HEK293T (cell line): ENCODE results near the gene DENND1C.

Experiments used
- CTCF ChIA-PET: fragments of 350-600 bp; formaldehyde crosslinking; extraction: SDS; loops from one replicate; lab custom pipeline; 2021; ENCODE audit warnings: antibody characterized with exemption, inconsistent platforms; lab: Yijun Ruan, JAX
- POLR2A ChIA-PET: fragments of 350-600 bp; formaldehyde crosslinking; extraction: SDS; loops from one replicate; lab custom pipeline; 2020; ENCODE audit warnings: antibody characterized with exemption, inconsistent platforms; lab: Yijun Ruan, JAX
- DNase-seq: peaks from one replicate; pipeline ENCODE4 v3.0.0; 2012; ENCODE audit warnings: mixed read lengths; ENCODE audit errors: extremely low spot score
- ARNT ChIP-seq: fragments of 450-650 bp; IDR thresholded peaks from 2 replicates; pipeline ENCODE4 v1.6.1; 2017; ENCODE audit warnings: mild to moderate bottlenecking
- BHLHE40 ChIP-seq: fragments of 450-650 bp; IDR thresholded peaks from 2 replicates; pipeline ENCODE4 v1.6.1; 2016; ENCODE audit warnings: mild to moderate bottlenecking, moderate library complexity, borderline replicate concordance
- CTBP1 ChIP-seq: fragments of 450-650 bp; IDR thresholded peaks from 2 replicates; pipeline ENCODE4 v1.6.1; 2016; ENCODE audit warnings: borderline replicate concordance
- ELF4 ChIP-seq: fragments of 450-650 bp; IDR thresholded peaks from 2 replicates; pipeline ENCODE4 v1.6.1; 2017; ENCODE audit warnings: antibody characterized with exemption
- FOXA1 ChIP-seq: fragments of 450-650 bp; IDR thresholded peaks from 2 replicates; pipeline ENCODE4 v1.6.1; 2016; ENCODE audit warnings: mild to moderate bottlenecking
- FOXK2 ChIP-seq: fragments of 450-650 bp; IDR thresholded peaks from 2 replicates; pipeline ENCODE4 v1.6.1; 2016; ENCODE audit warnings: mild to moderate bottlenecking
- FOXM1 ChIP-seq: fragments of 450-650 bp; IDR thresholded peaks from 2 replicates; pipeline ENCODE4 v1.6.1; 2017; ENCODE audit warnings: mild to moderate bottlenecking, borderline replicate concordance
- HDGF ChIP-seq: fragments of 450-650 bp; IDR thresholded peaks from 2 replicates; pipeline ENCODE4 v1.6.1; 2017; ENCODE audit warnings: antibody characterized with exemption, borderline replicate concordance
- L3MBTL2 ChIP-seq: fragments of 450-650 bp; conservative IDR thresholded peaks from 2 replicates; pipeline ENCODE4 v1.6.1; 2016; ENCODE audit warnings: mild to moderate bottlenecking
- LEF1 ChIP-seq: fragments of 450-650 bp; IDR thresholded peaks from 2 replicates; pipeline ENCODE4 v1.6.1; 2017; ENCODE audit warnings: mild to moderate bottlenecking, borderline replicate concordance
- NFRKB ChIP-seq: fragments of 450-650 bp; IDR thresholded peaks from 2 replicates; pipeline ENCODE4 v1.6.1; 2016; ENCODE audit warnings: mild to moderate bottlenecking, moderate library complexity
- SP1 ChIP-seq: fragments of 450-650 bp; IDR thresholded peaks from 2 replicates; pipeline ENCODE4 v1.6.1; 2017
- SUZ12 ChIP-seq: fragments of 450-650 bp; IDR thresholded peaks from 2 replicates; pipeline ENCODE4 v1.6.1; 2016; ENCODE audit warnings: mild to moderate bottlenecking
- TARDBP ChIP-seq: fragments of 450-650 bp; IDR thresholded peaks from 2 replicates; pipeline ENCODE4 v1.6.1; 2016
- ZNF384 ChIP-seq: fragments of 450-650 bp; IDR thresholded peaks from 2 replicates; pipeline ENCODE4 v1.6.1; 2016
- TF ChIP-seq, protein P1 (sequence below): fragments of 450-650 bp; IDR thresholded peaks from 2 replicates; pipeline ENCODE4 v1.6.1; 2016

The DENND1C gene, protein sequence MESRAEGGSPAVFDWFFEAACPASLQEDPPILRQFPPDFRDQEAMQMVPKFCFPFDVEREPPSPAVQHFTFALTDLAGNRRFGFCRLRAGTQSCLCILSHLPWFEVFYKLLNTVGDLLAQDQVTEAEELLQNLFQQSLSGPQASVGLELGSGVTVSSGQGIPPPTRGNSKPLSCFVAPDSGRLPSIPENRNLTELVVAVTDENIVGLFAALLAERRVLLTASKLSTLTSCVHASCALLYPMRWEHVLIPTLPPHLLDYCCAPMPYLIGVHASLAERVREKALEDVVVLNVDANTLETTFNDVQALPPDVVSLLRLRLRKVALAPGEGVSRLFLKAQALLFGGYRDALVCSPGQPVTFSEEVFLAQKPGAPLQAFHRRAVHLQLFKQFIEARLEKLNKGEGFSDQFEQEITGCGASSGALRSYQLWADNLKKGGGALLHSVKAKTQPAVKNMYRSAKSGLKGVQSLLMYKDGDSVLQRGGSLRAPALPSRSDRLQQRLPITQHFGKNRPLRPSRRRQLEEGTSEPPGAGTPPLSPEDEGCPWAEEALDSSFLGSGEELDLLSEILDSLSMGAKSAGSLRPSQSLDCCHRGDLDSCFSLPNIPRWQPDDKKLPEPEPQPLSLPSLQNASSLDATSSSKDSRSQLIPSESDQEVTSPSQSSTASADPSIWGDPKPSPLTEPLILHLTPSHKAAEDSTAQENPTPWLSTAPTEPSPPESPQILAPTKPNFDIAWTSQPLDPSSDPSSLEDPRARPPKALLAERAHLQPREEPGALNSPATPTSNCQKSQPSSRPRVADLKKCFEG

DNA sequence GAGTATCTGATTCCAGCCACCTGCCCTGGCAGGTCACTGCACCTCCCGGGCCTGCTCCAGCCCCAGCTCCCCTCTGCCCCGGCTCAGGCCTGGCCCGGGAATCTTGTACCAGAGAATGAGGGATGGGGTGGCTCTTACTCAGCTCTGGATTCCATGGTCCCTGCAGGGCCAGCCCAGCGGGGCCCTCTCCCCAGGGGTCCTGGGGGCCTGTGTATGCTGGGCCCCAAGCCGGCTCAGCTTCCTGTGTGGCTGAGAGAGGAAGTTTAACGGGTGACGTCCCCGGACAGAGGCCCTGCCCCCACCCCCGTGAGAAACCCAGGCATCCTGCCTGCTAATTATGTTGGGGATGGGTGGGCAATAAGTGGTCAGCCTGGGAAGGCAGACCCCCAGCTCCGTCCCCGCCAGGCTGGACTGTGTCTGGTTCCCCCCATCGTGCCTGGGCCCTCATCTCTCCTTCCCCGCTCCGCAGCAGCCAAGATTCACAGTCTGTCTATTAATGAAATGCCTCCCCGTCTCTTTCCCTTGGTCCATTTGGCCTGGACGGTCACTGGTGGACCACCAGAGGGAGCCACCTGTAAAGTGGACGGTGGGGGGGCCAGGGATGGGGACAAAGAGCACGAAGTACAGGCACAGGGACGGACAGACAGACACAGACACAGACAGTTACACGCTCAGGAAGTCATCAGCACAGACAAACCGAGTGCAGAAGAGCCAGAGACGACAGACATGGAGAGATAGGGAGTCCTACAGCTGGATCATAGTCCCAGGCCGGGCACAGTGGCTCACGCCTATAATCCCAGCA is at the start of gene DENND1C:
DENND1C (minus strand) TSS at position 247 of the 802 bp plus-strand sequence; CDS start at position 155, 92 bp downstream.
- no peak for TF ChIP-seq SP1
- TF ChIP-seq ARNT: no peak
- TF ChIP-seq FOXM1: no peak
- TF ChIP-seq ZNF384: no peak
- TF ChIP-seq NFRKB: no peak
- no peak for TF ChIP-seq CTBP1
- no peak for TF ChIP-seq SUZ12
- TF ChIP-seq, protein P1, sequence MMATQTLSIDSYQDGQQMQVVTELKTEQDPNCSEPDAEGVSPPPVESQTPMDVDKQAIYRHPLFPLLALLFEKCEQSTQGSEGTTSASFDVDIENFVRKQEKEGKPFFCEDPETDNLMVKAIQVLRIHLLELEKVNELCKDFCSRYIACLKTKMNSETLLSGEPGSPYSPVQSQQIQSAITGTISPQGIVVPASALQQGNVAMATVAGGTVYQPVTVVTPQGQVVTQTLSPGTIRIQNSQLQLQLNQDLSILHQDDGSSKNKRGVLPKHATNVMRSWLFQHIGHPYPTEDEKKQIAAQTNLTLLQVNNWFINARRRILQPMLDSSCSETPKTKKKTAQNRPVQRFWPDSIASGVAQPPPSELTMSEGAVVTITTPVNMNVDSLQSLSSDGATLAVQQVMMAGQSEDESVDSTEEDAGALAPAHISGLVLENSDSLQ: no peak
- TF ChIP-seq LEF1: no peak
- no peak for TF ChIP-seq FOXA1
- TF ChIP-seq TARDBP: no peak
- no peak for TF ChIP-seq L3MBTL2
- TF ChIP-seq ELF4: no peak
- no peak for TF ChIP-seq HDGF
- no peak for TF ChIP-seq FOXK2
- no peak for TF ChIP-seq BHLHE40
- CTCF ChIA-PET: interaction anchor here (0.6 to 1.0 kb wide), 3 partner anchors 28 to 382 kb away, joined by 3 read pairs; no protein-coding TSS in a partner anchor
- POLR2A ChIA-PET: interaction anchor here (0.6 kb wide), 1 partner anchor 9 kb away, joined by 3 read pairs; no protein-coding TSS in a partner anchor
- peak; percentile 60 for DNase-seq

DNA sequence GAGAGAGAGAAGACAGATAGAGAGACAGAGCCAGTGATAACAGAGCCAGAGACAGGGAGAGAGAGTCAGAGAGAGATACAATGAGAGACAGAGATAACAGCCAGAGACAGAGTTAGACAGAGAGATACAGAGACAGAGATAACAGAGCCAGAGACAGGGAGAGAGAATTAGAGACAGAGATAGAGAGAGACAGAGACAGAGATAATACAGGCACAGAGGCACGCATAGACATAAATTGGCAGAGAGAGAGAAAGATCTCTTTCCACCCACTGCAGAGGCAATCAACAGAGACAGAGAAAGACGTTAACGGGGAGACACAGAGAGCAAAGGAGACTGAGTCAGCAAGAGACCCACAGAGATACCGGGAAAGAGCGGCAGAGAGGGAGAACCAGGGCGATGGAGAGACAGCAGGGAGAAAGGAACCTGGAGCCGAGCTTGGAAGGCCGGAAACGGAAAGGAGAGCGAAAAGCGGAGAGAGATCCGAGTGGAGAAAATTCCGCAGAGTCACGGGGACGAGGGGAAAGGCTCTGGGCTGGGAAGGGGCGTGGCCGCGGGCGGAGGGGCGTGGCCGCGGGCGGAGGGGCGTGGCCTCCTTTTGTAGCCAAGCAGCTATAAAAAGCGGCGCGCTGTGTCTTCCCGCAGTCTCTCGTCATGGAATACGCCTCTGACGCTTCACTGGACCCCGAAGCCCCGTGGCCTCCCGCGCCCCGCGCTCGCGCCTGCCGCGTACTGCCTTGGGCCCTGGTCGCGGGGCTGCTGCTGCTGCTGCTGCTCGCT is 49.0 kb upstream of the DENND1C start, which contains the start of gene TNFSF9:
TNFSF9 (plus strand) TSS at position 641 of the 777 bp plus-strand sequence; CDS start at position 652, 11 bp downstream.
- ChIA-PET POLR2A (interaction anchor here (0.6 to 1.9 kb wide), 16 partner anchors 8 to 158 kb away, joined by 3 to 16 read pairs (median 4); partner anchors contain the start of gene ALKBH7), CTCF (no interaction called here)
- TF ChIP-seq ELF4 (no peak; the same call in 1 of the 2 replicates), SP1 (no peak), ARNT (no peak), CTBP1 (peak; percentile 7; the same call in 1 of the 2 replicates)
- DNase-seq: peak; percentile 89

DNA sequence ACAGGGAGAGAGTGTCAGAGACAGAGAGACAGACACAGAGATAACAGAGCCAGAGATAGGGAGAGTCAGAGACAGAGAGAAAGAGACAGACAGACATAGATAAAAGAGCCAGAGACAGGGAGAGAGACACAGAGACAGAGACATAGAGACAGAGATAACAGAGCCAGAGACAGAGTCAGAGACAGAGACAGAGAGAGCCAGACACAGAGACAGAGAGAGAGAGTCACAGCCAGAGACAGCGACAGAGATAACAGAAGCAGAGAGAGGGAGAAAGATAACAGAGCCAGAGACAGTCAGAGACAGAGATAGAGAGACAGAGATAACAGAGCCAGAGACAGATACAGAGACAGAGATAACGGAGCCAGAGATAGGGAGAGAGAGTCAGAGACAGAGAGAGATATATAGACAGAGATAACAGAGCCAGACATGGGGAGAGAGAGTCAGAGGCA is 48.4 kb upstream of the DENND1C start:
- ChIA-PET POLR2A (interaction anchor here (1.1 to 1.5 kb wide), 6 partner anchors 9 to 74 kb away, joined by 3 to 14 read pairs (median 8); no protein-coding TSS in a partner anchor), CTCF (no interaction called here)
- no peak for TF ChIP-seq FOXK2
- TF ChIP-seq FOXM1: no peak
- TF ChIP-seq SP1: no peak
- TF ChIP-seq ZNF384: no peak
- no peak for TF ChIP-seq L3MBTL2
- no peak for TF ChIP-seq LEF1
- TF ChIP-seq SUZ12: no peak
- TF ChIP-seq TARDBP: no peak
- TF ChIP-seq BHLHE40: no peak
- TF ChIP-seq HDGF: no peak
- TF ChIP-seq ELF4: no peak
- no peak for TF ChIP-seq NFRKB
- TF ChIP-seq, protein P1: no peak
- no peak; the same call in 1 of the 2 replicates for TF ChIP-seq CTBP1
- no peak for TF ChIP-seq FOXA1
- TF ChIP-seq ARNT: no peak
- no peak for DNase-seq

- ChIA-PET POLR2A (no interaction called here), CTCF (no interaction called here)
- no peak for DNase-seq
- TF ChIP-seq CTBP1 (no peak), ZNF384 (no peak), TARDBP (no peak), ARNT (no peak)
Measured at GRCh38 chr19:6529351-6529750, 47.8 kb upstream of the DENND1C start.

DNA sequence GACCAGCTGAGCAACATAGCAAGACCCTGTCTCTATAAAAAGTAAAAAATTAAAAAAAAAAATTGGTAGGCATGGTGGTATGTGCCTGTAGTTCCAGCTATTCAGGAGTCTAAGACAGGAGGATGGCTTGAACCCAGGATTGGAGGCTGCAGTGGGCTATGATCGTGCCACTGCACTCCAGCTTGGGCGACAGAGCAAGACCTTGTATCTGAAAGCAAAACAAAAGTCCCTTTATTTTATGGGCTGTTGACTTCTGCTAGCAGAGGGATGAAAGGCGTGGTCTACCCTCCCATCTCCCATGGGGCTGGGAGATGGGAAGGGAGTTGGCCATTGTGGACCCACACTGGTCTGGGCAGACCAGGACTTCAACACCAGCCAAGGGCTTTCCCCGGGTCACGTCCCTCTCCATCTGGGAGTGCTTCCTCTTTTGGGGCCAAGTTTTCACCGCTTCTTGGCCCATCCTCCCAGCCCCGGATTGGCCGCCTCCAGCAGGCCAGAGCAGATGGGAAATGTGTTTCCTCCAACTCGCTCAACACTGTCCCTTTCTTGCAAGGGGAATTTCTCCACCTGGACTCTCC is 47.0 kb upstream of the DENND1C start:
- POLR2A ChIA-PET: interaction anchor here (1.0 kb wide), 1 partner anchor 12 kb away, joined by 3 read pairs; no protein-coding TSS in a partner anchor
- TF ChIP-seq SUZ12: no peak
- TF ChIP-seq L3MBTL2: no peak
- no peak for TF ChIP-seq FOXA1
- TF ChIP-seq SP1: no peak
- no peak for TF ChIP-seq CTBP1
- TF ChIP-seq ELF4: no peak
- TF ChIP-seq ARNT: no peak
- TF ChIP-seq FOXK2: no peak
- TF ChIP-seq, protein P1: no peak
- no peak for TF ChIP-seq HDGF
- TF ChIP-seq FOXM1: no peak
- TF ChIP-seq NFRKB: no peak
- TF ChIP-seq LEF1: no peak
- no peak for TF ChIP-seq BHLHE40
- no peak for TF ChIP-seq ZNF384
- TF ChIP-seq TARDBP: no peak
- DNase-seq: no peak
- CTCF ChIA-PET: no interaction called here
